K562 (cell line): ENCODE results near the gene SMC1A. TPM values are rescaled to one million over a fixed set of nuclear protein-coding genes. Genes with fewer than 3 reads are reported as not detected.

Experiments
- BRF1 ChIP-seq: IDR thresholded peaks from 3 replicates; pipeline ENCODE4 v1.6.1; 2011; ENCODE audit warnings: borderline replicate concordance, mild to moderate bottlenecking; ENCODE audit not compliant: insufficient read length; ENCODE audit errors: extremely low read depth
- IFI16 ChIP-seq: fragments of 250-450 bp; sonication (Bioruptor Pico); IDR thresholded peaks from 2 replicates; pipeline ENCODE4 v2.1.2; 2022; ENCODE audit warnings: mild to moderate bottlenecking, inconsistent platforms
- MAFG ChIP-seq: fragments of 450-650 bp; conservative IDR thresholded peaks from 2 replicates; pipeline ENCODE4 v1.6.1; 2016; ENCODE audit warnings: missing genetic modification characterization, missing compliant biosample characterization
- NCOA6 ChIP-seq: fragments of 450-650 bp; IDR thresholded peaks from 2 replicates; pipeline ENCODE4 v1.6.1; 2017; ENCODE audit warnings: mild to moderate bottlenecking
- PHTF2 ChIP-seq: fragments of 250-450 bp; sonication (Bioruptor Pico); IDR thresholded peaks from 2 replicates; pipeline ENCODE4 v1.5.0; 2021; ENCODE audit warnings: mild to moderate bottlenecking
- polyA plus RNA-seq, 8 experiments: library from polyadenylated mRNA; depleted of rRNA in 4 of 8; stranded (reverse) in 5 of 8; unstranded in 3 of 8; fragments of >200 nt; fragmentation: Nextera tagmentation in 2 of 8; fragmentation: Illumina TruSeq in 1 of 8; extraction: Ambion mirVana in 2 of 8; extraction: Trizol in 1 of 8; gene quantifications; 2 replicates each; pipeline versions ENCODE4 v1.2.1 to v1.2.3, GENCODE V29; 2011 to 2014; ENCODE audit warnings: inconsistent platforms in 1 of 8, missing spikeins in 1 of 8
- total RNA-seq, 7 experiments: library from RNA; depleted of rRNA in 6 of 7; stranded (reverse); fragments of >200 nt in 6 of 7; fragmentation: Illumina TruSeq in 2 of 7; extraction: Trizol in 2 of 7; gene quantifications; 2 replicates each; pipeline versions ENCODE4 v1.2.1 to v1.2.3, GENCODE V29; 2011 to 2021; ENCODE audit warnings: low replicate concordance in 1 of 7
- TF ChIP-seq, protein P1 (sequence below): fragments of 450-650 bp; IDR thresholded peaks from 2 replicates; pipeline ENCODE4 v1.6.1; 2016; ENCODE audit warnings: mild to moderate bottlenecking, moderate library complexity
- TF ChIP-seq, protein P2 (sequence below): sonication (generic); formaldehyde crosslinking; IDR thresholded peaks from 2 replicates; pipeline ENCODE4 v1.4.0; 2020; ENCODE audit warnings: mild to moderate bottlenecking, missing genetic modification reagents
- TF ChIP-seq, protein P3 (sequence below): sonication (generic); formaldehyde crosslinking; IDR thresholded peaks from 2 replicates; pipeline ENCODE4 v1.8.0; 2022; ENCODE audit warnings: missing genetic modification reagents, mild to moderate bottlenecking, moderate library complexity, borderline replicate concordance
- TF ChIP-seq, protein P4 (sequence below): IDR thresholded peaks from 2 replicates; pipeline ENCODE4 v1.6.1; 2014; ENCODE audit warnings: antibody characterized with exemption
- TF ChIP-seq, protein P5 (sequence below): sonication (generic); formaldehyde crosslinking; IDR thresholded peaks from 2 replicates; pipeline ENCODE4 v1.9.0; 2022; ENCODE audit warnings: mild to moderate bottlenecking, missing genetic modification reagents

The SMC1A gene
- total and polyA plus RNA-seq, 9 of the 15 experiments (the other 6 are each of a cell fraction or from before 2014, with no cell fraction given), result 28.5 to 126 (median 71.2) TPM

DNA sequence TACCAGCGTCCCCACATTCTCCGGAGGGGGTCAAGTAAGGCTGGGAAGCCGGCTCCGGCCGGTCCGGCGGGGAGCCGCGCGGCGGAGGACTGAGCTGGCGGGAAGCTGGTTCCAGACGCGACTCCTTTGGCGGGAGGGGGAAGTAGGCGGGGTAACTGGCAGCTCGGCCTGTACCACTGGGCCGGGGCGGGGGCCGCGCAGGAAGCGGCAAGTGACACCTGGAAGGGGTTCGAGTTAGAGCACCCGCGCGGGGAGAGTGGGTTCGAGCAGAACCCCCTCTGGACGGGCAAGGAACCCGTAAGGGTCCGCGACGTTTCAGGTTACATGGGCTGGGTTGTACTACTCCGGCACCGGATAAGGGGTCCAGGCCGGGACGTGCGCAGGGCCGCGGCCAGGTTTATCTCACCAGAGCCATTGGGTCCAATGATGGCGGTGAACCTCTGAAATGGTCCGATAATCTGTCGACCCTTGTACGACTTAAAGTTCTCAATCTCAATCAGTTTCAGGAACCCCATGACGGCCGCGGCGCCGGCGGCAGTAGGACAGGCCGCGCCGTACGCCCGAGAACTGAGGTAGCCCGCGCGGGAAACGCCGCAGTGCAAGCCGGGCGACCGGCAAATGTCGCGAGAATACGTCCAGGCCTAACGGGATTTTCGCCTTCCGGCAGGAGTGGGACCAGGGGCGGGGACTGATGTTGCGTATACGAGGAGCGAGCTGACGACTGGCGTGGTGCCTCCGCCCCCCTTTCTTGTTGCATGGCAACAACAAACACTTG, at the start of gene SMC1A (continued):
- TF ChIP-seq, protein P1, sequence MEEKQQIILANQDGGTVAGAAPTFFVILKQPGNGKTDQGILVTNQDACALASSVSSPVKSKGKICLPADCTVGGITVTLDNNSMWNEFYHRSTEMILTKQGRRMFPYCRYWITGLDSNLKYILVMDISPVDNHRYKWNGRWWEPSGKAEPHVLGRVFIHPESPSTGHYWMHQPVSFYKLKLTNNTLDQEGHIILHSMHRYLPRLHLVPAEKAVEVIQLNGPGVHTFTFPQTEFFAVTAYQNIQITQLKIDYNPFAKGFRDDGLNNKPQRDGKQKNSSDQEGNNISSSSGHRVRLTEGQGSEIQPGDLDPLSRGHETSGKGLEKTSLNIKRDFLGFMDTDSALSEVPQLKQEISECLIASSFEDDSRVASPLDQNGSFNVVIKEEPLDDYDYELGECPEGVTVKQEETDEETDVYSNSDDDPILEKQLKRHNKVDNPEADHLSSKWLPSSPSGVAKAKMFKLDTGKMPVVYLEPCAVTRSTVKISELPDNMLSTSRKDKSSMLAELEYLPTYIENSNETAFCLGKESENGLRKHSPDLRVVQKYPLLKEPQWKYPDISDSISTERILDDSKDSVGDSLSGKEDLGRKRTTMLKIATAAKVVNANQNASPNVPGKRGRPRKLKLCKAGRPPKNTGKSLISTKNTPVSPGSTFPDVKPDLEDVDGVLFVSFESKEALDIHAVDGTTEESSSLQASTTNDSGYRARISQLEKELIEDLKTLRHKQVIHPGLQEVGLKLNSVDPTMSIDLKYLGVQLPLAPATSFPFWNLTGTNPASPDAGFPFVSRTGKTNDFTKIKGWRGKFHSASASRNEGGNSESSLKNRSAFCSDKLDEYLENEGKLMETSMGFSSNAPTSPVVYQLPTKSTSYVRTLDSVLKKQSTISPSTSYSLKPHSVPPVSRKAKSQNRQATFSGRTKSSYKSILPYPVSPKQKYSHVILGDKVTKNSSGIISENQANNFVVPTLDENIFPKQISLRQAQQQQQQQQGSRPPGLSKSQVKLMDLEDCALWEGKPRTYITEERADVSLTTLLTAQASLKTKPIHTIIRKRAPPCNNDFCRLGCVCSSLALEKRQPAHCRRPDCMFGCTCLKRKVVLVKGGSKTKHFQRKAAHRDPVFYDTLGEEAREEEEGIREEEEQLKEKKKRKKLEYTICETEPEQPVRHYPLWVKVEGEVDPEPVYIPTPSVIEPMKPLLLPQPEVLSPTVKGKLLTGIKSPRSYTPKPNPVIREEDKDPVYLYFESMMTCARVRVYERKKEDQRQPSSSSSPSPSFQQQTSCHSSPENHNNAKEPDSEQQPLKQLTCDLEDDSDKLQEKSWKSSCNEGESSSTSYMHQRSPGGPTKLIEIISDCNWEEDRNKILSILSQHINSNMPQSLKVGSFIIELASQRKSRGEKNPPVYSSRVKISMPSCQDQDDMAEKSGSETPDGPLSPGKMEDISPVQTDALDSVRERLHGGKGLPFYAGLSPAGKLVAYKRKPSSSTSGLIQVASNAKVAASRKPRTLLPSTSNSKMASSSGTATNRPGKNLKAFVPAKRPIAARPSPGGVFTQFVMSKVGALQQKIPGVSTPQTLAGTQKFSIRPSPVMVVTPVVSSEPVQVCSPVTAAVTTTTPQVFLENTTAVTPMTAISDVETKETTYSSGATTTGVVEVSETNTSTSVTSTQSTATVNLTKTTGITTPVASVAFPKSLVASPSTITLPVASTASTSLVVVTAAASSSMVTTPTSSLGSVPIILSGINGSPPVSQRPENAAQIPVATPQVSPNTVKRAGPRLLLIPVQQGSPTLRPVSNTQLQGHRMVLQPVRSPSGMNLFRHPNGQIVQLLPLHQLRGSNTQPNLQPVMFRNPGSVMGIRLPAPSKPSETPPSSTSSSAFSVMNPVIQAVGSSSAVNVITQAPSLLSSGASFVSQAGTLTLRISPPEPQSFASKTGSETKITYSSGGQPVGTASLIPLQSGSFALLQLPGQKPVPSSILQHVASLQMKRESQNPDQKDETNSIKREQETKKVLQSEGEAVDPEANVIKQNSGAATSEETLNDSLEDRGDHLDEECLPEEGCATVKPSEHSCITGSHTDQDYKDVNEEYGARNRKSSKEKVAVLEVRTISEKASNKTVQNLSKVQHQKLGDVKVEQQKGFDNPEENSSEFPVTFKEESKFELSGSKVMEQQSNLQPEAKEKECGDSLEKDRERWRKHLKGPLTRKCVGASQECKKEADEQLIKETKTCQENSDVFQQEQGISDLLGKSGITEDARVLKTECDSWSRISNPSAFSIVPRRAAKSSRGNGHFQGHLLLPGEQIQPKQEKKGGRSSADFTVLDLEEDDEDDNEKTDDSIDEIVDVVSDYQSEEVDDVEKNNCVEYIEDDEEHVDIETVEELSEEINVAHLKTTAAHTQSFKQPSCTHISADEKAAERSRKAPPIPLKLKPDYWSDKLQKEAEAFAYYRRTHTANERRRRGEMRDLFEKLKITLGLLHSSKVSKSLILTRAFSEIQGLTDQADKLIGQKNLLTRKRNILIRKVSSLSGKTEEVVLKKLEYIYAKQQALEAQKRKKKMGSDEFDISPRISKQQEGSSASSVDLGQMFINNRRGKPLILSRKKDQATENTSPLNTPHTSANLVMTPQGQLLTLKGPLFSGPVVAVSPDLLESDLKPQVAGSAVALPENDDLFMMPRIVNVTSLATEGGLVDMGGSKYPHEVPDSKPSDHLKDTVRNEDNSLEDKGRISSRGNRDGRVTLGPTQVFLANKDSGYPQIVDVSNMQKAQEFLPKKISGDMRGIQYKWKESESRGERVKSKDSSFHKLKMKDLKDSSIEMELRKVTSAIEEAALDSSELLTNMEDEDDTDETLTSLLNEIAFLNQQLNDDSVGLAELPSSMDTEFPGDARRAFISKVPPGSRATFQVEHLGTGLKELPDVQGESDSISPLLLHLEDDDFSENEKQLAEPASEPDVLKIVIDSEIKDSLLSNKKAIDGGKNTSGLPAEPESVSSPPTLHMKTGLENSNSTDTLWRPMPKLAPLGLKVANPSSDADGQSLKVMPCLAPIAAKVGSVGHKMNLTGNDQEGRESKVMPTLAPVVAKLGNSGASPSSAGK, result 0 out of 2 replicates have a peak, but pooled peaks have one; percentile 9
- TF ChIP-seq PHTF2 (CRISPR knock-in tag) (no peak), MAFG (no peak), IFI16 (CRISPR knock-in tag) (no peak), BRF1 (no peak), NCOA6 (no peak)
- TF ChIP-seq, protein P2, sequence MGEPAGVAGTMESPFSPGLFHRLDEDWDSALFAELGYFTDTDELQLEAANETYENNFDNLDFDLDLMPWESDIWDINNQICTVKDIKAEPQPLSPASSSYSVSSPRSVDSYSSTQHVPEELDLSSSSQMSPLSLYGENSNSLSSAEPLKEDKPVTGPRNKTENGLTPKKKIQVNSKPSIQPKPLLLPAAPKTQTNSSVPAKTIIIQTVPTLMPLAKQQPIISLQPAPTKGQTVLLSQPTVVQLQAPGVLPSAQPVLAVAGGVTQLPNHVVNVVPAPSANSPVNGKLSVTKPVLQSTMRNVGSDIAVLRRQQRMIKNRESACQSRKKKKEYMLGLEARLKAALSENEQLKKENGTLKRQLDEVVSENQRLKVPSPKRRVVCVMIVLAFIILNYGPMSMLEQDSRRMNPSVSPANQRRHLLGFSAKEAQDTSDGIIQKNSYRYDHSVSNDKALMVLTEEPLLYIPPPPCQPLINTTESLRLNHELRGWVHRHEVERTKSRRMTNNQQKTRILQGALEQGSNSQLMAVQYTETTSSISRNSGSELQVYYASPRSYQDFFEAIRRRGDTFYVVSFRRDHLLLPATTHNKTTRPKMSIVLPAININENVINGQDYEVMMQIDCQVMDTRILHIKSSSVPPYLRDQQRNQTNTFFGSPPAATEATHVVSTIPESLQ (CRISPR knock-in tag), result peak; percentile 81
- TF ChIP-seq, protein P3, sequence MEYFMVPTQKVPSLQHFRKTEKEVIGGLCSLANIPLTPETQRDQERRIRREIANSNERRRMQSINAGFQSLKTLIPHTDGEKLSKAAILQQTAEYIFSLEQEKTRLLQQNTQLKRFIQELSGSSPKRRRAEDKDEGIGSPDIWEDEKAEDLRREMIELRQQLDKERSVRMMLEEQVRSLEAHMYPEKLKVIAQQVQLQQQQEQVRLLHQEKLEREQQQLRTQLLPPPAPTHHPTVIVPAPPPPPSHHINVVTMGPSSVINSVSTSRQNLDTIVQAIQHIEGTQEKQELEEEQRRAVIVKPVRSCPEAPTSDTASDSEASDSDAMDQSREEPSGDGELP, result peak; percentile 44; the same call in 1 of the 2 replicates
- TF ChIP-seq, protein P4, sequence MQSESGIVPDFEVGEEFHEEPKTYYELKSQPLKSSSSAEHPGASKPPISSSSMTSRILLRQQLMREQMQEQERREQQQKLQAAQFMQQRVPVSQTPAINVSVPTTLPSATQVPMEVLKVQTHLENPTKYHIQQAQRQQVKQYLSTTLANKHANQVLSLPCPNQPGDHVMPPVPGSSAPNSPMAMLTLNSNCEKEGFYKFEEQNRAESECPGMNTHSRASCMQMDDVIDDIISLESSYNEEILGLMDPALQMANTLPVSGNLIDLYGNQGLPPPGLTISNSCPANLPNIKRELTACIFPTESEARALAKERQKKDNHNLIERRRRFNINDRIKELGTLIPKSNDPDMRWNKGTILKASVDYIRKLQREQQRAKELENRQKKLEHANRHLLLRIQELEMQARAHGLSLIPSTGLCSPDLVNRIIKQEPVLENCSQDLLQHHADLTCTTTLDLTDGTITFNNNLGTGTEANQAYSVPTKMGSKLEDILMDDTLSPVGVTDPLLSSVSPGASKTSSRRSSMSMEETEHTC, result no peak
- TF ChIP-seq, protein P5, sequence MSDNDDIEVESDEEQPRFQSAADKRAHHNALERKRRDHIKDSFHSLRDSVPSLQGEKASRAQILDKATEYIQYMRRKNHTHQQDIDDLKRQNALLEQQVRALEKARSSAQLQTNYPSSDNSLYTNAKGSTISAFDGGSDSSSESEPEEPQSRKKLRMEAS (CRISPR knock-in tag), result peak; percentile 61
